Epithelial cell of proximal tubule (primary cell): ENCODE measurements around the gene ADGRG3. TPM values are rescaled to one million over a fixed set of nuclear protein-coding genes. Genes with fewer than 3 reads are reported as not detected.

Experiments used
- DNase-seq: peaks from one replicate; pipeline ENCODE4 v3.0.0-alpha.2; 2011; ENCODE audit warnings: low read depth
- H3K4me3 ChIP-seq: 2 replicates; pipeline ENCODE4 v1.5.1; 2011; ENCODE audit warnings: low read depth, mild to moderate bottlenecking, low read length
- CTCF ChIP-seq: conservative IDR thresholded peaks from 2 replicates; pipeline ENCODE4 v1.5.1; 2012; ENCODE audit warnings: low read depth, mild to moderate bottlenecking, low read length
- total RNA-seq: library from RNA; depleted of rRNA; stranded (reverse); fragments of >200 nt; gene quantifications from 2 replicates; pipeline ENCODE4 v1.2.3, GENCODE V29; 2015

The ADGRG3 gene
- total RNA-seq, 1 donor from 2014 or later = 0.06 TPM

- no peak overlapping the region for H3K4me3 ChIP-seq
- peak; percentile 100 for TF ChIP-seq CTCF
- no peak for DNase-seq
These were observed 19.3 kb upstream of the ADGRG3 start for GRCh38 chr16:57648581-57649442.

GRCh38 chr16:57649443-57649751 is 18.7 kb upstream of the ADGRG3 start:
- DNase-seq = no peak
- H3K4me3 ChIP-seq = no peak overlapping the region
- TF ChIP-seq CTCF = no peak

GRCh38 chr16:57649846-57650245 is 18.3 kb upstream of the ADGRG3 start:
- TF ChIP-seq CTCF = no peak
- H3K4me3 ChIP-seq = no peak overlapping the region
- no peak for DNase-seq

- H3K4me3 ChIP-seq = no peak overlapping the region
- no peak for TF ChIP-seq CTCF
- no peak for DNase-seq
These were observed 16.5 kb upstream of the ADGRG3 start for GRCh38 chr16:57651344-57652333.

GRCh38 chr16:57652695-57653471 is 15.2 kb upstream of the ADGRG3 start:
- no peak for TF ChIP-seq CTCF

GRCh38 chr16:57653936-57654335 is 14.2 kb upstream of the ADGRG3 start:
- no peak for DNase-seq
- TF ChIP-seq CTCF = no peak
- no peak overlapping the region for H3K4me3 ChIP-seq

More at GRCh38 chr16:57652695-57653471, 15.2 kb upstream of the ADGRG3 start:
- no peak for DNase-seq
- H3K4me3 ChIP-seq = no peak overlapping the region
